GM19467 (cell line): Measurements from ENCODE around the gene RAB8A.
"Not testable (repeated sequence)": the region's sequence is repeated elsewhere in the genome, so short reads cannot be mapped to it uniquely, and the experiment has no call there.

ENCODE experiments used
- ATAC-seq: cut with Tn5 transposase; IDR thresholded peaks from one replicate; pipeline ENCODE4 v1.9.1; 2021; ENCODE audit warnings: mild to moderate bottlenecking, moderate library complexity; ENCODE audit not compliant: unreplicated experiment

The RAB8A gene

GRCh38 chr19:16077984-16078758 is 33.5 kb upstream of the RAB8A start:
- no peak for ATAC-seq

- ATAC-seq, result peak; percentile 38
Observed at GRCh38 chr19:16078759-16079707, 32.7 kb upstream of the RAB8A start.

- no peak for ATAC-seq
Observed at GRCh38 chr19:16084067-16084685, 27.5 kb upstream of the RAB8A start.

GRCh38 chr19:16085115-16085514 is 26.6 kb upstream of the RAB8A start:
- no peak for ATAC-seq

- ATAC-seq, result not testable (repeated sequence)
Observed at GRCh38 chr19:16087404-16087803, 24.3 kb upstream of the RAB8A start.

- no peak for ATAC-seq
Observed at GRCh38 chr19:16087940-16088339, 23.7 kb upstream of the RAB8A start.

- ATAC-seq, result no peak
Observed at GRCh38 chr19:16088351-16089009, 23.2 kb upstream of the RAB8A start.

- no peak for ATAC-seq
Observed at GRCh38 chr19:16089010-16089846, 22.5 kb upstream of the RAB8A start.

GRCh38 chr19:16091546-16092475 is 19.9 kb upstream of the RAB8A start:
- no peak for ATAC-seq

GRCh38 chr19:16094360-16095070 is 17.2 kb upstream of the RAB8A start:
- no peak for ATAC-seq

GRCh38 chr19:16095071-16095571 is 16.6 kb upstream of the RAB8A start:
- ATAC-seq, result no peak

- ATAC-seq, result no peak
Observed at GRCh38 chr19:16096280-16096855, 15.3 kb upstream of the RAB8A start.

GRCh38 chr19:16098416-16098768 is 13.3 kb upstream of the RAB8A start:
- ATAC-seq, result no peak

- ATAC-seq, result no peak
Observed at GRCh38 chr19:16098821-16099220, 12.9 kb upstream of the RAB8A start.

- not testable (repeated sequence) for ATAC-seq
Observed at GRCh38 chr19:16099314-16099965, 12.2 kb upstream of the RAB8A start.

GRCh38 chr19:16100524-16100923 is 11.2 kb upstream of the RAB8A start:
- ATAC-seq, result no peak

- ATAC-seq, result no peak
Observed at GRCh38 chr19:16104722-16105121, 7.0 kb upstream of the RAB8A start.
